GM21367 (cell line): ENCODE results near the gene MYCN.
"Not testable (repeated sequence)": the region's sequence is repeated elsewhere in the genome, so short reads cannot be mapped to it uniquely, and the experiment has no call there.

ENCODE experiments used
- ATAC-seq: cut with Tn5 transposase; IDR thresholded peaks from one replicate; pipeline ENCODE4 v1.9.1; 2021; ENCODE audit not compliant: unreplicated experiment

MYCN gene

GRCh38 chr2:15907461-15908324 is 32.7 kb upstream of the MYCN start:
- no peak for ATAC-seq

- ATAC-seq, result no peak
These were observed 32.0 kb upstream of the MYCN start for GRCh38 chr2:15908371-15908770.

GRCh38 chr2:15909157-15909556 is 31.2 kb upstream of the MYCN start:
- no peak for ATAC-seq

GRCh38 chr2:15909736-15910135 is 30.6 kb upstream of the MYCN start:
- ATAC-seq, result no peak

GRCh38 chr2:15911270-15911669 is 29.1 kb upstream of the MYCN start:
- ATAC-seq, result not testable (repeated sequence)

GRCh38 chr2:15911686-15912085 is 28.7 kb upstream of the MYCN start:
- ATAC-seq, result no peak

GRCh38 chr2:15912203-15912602 is 28.1 kb upstream of the MYCN start:
- ATAC-seq, result no peak

- ATAC-seq, result no peak
These were observed 27.2 kb upstream of the MYCN start for GRCh38 chr2:15913146-15913545.

GRCh38 chr2:15914596-15915385 is 25.6 kb upstream of the MYCN start:
- no peak for ATAC-seq

- ATAC-seq, result not testable (repeated sequence)
These were observed 24.8 kb upstream of the MYCN start for GRCh38 chr2:15915546-15915945.

- ATAC-seq, result no peak
These were observed 24.0 kb upstream of the MYCN start for GRCh38 chr2:15916336-15916735.

GRCh38 chr2:15918761-15919356 is 21.5 kb upstream of the MYCN start:
- ATAC-seq, result no peak

GRCh38 chr2:15919716-15920434 is 20.5 kb upstream of the MYCN start:
- ATAC-seq, result no peak

GRCh38 chr2:15920696-15921095 is 19.7 kb upstream of the MYCN start:
- no peak for ATAC-seq

- ATAC-seq, result no peak
These were observed 16.8 kb upstream of the MYCN start for GRCh38 chr2:15923597-15923996.

GRCh38 chr2:15925819-15926218 is 14.5 kb upstream of the MYCN start:
- ATAC-seq, result no peak

GRCh38 chr2:15926252-15926651 is 14.1 kb upstream of the MYCN start:
- no peak for ATAC-seq

- ATAC-seq, result no peak
These were observed 12.7 kb upstream of the MYCN start for GRCh38 chr2:15927551-15928218.

GRCh38 chr2:15929008-15929407 is 11.3 kb upstream of the MYCN start:
- ATAC-seq, result not testable (repeated sequence)

- no peak for ATAC-seq
These were observed 10.5 kb upstream of the MYCN start for GRCh38 chr2:15929861-15930260.
